Measurements from ENCODE around the gene CALML3.

GRCh38 chr10:5568984-5569383 lies 44.2 kb downstream of the CALML3 start:
- no peak for TF ChIP-seq CTCF (IDR thresholded peaks at IDR 0.05)
- TF ChIP-seq POLR2A (IDR thresholded peaks at IDR 0.05) = no peak
